GM21381 (cell line): ENCODE measurements around the gene FUBP3.

Experiments
- ATAC-seq: cut with Tn5 transposase; IDR thresholded peaks from one replicate; pipeline ENCODE4 v1.9.1; 2021; ENCODE audit warnings: mild to moderate bottlenecking, moderate library complexity; ENCODE audit not compliant: unreplicated experiment

The FUBP3 gene, protein sequence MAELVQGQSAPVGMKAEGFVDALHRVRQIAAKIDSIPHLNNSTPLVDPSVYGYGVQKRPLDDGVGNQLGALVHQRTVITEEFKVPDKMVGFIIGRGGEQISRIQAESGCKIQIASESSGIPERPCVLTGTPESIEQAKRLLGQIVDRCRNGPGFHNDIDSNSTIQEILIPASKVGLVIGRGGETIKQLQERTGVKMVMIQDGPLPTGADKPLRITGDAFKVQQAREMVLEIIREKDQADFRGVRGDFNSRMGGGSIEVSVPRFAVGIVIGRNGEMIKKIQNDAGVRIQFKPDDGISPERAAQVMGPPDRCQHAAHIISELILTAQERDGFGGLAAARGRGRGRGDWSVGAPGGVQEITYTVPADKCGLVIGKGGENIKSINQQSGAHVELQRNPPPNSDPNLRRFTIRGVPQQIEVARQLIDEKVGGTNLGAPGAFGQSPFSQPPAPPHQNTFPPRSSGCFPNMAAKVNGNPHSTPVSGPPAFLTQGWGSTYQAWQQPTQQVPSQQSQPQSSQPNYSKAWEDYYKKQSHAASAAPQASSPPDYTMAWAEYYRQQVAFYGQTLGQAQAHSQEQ

DNA sequence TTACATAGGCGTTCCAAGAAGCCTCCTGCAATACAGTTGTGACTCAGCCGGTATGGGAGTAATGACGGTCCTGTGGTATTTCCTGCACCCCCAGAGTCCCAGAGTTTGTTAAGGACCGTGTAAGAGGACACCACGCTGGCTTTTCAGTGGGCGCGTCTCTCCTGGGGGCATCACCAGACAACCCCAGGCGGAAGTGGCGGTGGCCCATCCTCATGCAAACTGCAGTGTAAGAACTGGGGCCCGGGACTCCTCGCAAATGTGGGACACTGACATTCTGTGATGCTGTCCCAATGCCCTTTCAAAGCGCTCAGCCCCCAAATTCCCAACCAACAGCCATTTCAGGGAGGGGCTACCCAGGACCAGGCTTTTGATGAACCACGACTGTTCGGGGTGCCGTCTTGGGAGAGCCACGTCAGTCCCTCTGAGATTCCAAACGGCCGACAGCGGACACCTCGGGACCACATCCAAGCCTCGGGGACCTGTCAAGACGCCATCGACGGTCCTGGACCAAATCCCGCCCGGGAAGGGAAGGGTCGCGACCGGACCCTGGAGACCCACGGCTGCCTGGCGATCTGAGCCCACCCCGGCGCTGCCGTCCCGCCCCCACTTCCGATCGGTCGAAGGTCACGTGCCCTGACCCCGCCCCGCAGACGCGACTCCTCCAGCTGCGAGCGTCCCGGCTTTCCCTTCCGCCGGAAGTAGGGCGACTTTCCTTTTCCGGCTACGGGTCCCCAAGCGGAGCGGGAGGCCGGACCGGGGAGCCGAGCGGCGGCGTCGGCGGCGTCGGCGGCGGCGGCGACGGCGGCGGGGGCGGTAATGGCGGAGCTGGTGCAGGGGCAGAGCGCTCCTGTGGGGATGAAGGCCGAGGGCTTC is at the start of gene FUBP3:
Gene FUBP3 (plus strand): TSS at position 713 of the 873 bp plus-strand sequence. CDS start 104 bp downstream, at position 817.
- ATAC-seq, result peak; percentile 87

DNA sequence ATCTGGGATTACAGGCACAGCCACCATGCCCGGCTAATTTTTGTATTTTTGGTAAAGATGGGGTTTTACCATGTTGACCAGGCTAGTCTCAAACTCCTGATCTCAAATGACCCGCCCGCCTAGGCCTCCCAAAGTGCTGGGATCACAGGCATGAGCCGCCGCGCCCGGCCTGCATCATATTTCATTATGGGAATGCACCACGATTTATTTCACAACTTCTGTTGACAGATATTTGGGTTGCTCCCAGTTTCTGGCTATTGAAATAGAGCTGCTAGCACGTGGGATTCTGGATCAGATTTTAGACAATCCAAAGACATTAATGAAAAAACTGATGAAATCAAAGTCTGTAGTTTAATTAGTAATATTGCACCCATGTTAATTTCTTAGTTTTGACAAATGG is 48.4 kb upstream of the FUBP3 start:
- no peak for ATAC-seq

DNA sequence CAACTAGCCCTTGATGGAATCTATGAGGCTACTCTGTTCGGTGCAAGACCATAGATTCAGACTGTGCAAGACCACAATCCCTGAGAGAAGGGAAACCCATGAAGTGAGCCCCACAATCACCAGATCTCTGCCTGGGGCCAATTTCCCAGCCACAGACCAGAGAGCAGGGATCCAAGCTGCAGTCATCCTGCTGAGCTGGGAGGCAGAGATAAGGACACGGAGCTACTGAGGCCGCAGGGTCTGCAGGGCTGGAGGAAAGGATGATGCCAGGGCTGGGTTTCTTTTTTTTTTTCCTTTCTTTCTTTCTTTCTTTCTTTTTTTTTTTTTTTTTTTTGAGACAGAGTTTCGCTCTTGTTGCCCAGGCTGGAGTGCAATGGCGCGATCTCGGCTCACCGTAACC is 47.7 kb upstream of the FUBP3 start:
- no peak for ATAC-seq

DNA sequence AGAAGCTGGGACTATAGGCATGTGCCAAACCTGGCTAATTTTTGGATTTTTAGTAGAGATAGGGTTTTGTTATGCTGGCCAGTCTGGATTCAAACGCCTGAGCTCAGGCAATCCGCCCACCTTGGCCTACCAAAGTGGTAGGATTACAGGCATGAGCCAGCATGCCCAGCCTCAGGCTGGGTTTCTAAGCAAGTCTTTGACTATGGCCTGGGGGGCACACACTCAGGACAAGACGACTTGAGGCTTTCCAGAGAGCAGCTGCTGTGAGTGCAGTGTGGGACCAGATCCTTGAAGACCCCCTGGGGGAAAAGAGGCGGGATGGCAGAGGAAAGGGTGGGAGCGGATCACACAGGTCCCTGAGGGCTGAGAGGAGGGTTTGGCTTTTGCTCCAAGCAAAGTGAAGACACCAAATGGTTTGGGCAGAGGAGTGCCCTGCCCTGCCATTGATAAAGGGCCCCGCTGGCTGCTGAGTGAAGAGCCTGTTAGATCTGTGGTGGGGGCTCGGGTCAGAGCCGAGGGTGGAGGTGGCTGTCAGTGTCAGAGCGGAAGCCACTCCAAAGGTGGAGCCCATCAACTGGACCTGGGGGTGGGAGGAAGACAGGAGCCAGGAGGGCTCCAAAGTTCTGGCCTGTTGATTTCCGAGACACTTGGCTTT is 46.8 kb upstream of the FUBP3 start:
- no peak for ATAC-seq

DNA sequence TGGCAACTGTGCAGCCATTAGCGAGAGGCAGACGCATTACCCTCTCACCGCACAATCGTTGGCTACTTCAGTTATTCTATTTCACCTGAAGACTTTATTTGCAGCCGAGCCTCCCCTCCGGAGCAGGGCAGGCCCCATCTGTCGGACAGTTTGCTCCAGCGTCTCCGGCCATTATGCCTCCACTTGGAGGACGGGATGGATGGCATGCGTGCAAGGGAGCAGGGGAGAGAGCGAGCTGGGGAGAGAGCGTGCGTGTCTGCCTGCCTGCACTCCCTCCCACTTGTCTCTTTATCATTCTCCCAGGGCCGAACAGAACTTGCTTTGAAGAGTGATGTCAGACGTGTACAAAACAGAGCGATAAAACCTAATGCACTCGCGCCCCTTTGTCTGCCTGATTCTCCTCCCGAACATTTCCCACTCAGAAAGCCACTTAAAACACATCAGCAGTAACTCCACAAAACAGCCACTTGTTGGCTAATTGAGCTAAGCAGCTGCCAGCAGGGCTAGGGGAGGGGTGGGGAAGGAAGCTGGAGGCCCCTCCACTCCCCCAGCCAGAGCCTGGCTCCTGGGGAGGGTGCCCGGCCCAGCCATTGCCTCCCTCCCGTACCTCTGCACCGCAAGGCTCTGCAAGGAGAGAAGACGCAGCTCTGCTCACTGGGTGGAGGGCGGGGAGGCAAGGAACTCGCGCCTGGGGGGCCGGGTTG is 43.4 kb upstream of the FUBP3 start:
- ATAC-seq, result no peak

DNA sequence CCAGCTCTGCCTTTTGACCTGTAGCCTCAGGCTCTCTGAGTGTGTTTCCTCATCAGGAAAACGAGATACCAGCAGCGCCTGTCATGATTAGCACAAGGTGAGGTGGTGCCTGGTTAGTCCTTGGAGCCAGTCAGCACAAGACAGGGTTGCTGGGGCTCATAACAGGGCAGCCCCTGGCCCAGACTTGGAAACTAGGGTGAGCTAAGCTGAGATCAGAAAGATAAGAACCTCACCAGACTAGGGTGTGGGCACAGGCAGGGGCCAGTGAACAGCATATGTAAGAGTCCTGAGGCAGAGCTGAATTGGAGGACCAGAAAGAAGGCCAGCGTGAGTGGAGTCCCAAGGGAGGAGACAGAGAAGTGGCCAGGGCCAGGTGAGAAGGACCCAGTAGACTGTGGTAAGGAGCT is 42.7 kb upstream of the FUBP3 start:
- ATAC-seq, result no peak

DNA sequence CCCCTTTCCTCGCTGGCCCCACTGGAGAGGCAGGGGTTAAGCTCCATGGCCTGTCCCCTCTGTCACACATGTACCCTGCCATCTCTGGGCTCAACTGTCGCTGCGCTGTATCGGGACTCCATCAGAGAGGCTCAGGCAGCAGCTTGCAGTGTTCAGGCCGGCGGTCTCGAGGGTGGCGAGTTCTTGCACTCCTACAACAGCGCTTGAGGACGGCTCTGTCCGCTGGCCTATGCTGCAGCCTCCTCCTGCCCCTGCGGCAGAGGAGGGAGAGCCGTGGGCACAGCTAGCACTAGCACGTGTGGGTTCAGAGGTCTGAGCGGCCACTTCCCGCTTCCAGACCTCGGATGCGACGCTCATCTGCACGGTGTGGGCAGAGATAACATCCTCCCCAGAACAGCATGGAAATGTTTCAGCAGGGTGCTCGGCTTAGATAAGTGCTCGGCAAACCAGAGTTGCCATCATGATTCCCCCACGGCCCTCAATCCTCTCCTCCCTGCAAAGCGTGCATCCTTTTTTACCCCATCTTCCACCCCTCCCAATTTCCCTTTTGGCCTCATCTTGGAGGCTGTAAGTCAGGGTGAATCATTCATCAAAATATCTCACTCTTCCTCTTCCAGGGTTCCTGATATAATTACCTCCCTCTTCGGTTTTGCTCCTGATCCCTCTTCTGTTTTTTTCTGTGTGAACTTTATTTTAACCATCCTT is 41.9 kb upstream of the FUBP3 start:
- ATAC-seq, result no peak

DNA sequence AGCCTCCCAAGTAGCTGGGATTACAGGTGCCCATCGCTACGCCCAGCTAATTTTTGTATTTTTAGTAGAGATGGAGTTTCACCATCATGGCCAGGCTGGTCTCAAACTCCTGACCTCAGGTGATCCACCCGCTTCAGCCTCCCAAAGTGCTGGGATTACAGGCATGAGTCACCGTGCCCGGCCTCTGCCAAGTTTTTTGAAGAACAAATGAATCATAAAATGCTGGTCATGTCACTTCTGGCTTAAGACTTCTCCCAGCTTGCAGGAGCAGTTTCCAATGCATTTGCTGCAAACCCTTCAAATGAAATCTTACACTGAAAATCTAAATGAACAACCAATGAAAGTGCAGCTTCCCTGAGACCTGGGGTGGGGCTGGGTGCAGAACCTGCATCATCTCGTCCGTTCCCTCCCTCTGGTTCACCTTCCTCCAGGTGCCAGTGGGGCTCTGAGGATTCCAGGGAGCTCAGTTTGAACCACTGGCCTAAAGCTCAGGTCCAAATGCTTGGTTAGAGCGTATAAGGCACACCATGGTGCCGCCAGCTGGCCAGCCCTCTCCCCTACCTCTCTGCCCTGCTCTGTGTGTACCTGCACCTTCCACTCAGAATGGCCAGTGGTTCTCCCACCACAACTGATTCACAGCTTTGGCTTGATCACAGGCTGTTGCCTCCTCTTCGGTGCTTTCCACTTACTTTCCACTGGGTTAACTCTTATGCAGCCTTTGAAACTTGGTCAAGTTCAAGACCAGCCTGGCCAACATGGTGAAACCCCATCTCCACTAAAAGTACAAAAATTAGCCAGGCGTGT is 39.8 kb upstream of the FUBP3 start:
- no peak for ATAC-seq

DNA sequence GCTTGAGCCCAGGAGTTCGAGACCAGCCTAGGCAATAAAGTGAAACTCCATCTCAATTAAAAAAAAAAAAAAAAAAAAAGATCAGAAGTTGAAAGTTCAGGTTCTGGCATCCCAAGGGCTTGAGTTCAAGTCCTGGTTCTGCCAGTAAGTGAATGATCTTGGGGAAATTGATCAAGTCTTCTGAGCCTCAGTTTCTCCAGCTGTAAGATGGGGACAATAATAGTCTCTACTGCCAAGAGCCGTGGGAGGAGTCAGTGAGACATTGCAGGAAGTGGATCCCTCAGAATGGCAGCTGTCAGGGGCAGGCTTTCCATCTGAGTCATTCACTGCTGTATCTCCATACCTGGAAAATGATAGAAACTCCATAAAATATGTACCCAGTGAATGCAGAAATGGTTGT is 37.8 kb upstream of the FUBP3 start:
- no peak for ATAC-seq

DNA sequence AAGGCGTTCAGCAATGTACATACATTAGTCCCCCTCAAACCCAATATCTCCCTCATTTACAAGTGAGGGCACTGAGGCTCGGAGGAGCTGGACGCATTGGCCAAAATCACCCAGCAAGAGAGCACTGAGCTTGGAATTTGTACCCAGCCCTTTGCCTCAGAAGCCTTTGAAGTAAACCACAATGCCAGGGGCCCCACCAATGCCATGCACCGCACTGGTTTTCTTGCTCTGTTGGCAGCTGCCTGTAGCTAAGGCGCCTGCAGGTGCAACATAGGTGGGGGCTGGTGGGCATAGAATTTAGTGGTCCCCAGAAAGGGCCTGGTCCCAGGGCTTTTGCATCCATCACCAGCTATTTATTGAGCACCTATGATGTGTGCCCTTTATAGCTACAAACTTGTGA is 37.3 kb upstream of the FUBP3 start:
- ATAC-seq, result no peak

DNA sequence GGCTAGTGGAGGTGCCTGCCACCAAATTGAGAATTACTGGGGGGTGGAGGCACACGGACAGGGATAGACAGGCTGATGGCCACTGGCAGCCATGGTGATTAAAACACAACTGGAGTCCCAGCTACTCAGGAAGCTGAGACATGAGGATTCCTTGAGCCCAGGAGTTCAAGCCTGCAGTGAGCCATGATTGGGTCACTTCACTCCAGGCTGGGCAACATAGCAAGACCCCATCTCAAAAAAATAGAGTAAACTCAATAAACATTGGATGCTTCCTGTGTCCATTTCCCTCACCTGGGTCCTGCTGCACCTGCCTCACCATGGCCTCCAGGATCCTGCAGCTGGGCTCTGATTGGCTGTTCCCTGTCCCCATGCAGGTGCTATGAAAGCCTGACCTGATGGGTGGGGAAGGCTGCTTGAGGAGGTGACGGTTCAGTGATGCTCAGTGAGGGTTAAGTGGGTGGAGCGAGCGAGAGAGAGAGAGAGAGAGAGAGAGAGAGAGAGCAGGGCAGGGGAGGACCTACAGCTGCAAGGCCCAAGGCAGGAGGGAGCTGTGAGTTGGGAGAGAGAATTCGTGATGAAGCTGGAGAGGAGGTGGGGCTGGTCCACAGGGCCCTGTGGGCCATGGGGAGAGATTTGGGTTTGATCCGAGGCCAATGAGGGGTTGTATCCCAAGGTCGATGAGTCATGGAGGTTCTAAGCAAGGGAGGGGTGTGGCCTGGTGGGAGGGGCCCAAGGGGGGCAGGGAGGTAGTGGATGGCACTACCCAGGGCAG is 36.7 kb upstream of the FUBP3 start:
- ATAC-seq, result no peak

DNA sequence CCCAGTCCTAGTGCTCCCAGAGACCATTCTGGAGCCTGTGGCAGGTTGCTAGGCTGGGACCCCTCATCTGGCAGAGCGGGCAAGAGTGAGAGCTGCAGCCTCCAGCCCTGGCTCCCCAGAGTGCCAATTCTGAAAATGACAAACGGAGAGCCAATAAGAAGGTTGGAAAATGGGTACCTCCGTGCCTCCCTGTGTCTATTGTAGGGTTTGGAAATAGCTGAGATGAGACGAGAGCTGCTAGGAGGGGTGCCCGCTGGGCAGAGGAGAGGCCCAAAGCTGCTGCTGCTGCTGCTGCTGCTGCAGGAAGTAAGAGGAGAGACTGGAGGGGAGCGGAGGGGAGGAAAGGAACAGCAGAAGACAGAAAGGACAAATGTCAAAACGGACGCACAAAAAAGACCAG is 36.0 kb upstream of the FUBP3 start:
- ATAC-seq, result no peak

DNA sequence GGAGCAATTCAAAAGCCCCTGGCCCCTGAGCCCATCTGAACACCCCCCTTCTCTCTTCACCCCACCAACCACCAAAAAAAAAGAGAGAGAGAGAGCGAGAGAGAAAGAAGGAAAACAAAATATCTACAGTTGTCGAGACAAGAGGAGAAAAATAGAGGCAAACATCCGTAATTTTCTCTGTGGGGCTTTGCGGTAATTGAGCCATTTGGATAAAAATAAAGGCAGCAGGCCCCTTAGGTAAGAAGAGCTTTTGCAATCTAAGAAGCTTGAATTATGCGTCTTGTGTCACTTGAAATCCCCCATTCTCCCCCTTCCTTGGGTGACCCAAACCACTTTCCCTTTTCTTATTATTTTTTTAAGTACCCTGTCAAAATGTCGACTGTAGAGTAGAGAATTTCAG is 35.5 kb upstream of the FUBP3 start:
- ATAC-seq, result no peak

DNA sequence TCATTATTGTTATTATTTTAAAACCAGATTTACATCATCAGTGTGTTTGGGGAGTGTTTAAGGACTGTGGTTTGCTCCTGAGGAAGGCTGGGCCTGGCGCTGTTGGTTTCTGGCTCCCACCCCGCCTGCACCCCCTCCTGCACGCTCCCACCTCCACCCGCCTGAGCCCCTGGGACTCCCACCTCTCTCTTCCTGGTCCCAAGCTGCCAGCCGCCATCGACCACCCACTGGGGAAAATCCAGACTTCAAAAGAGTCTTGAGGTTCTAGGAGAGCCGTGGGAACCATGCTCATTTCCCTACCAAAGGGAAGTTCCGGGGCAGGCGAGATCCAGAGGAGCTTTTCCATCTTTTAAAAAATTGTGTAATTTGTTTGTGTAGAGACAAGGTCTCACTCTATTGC is 35.0 kb upstream of the FUBP3 start:
- ATAC-seq, result no peak

DNA sequence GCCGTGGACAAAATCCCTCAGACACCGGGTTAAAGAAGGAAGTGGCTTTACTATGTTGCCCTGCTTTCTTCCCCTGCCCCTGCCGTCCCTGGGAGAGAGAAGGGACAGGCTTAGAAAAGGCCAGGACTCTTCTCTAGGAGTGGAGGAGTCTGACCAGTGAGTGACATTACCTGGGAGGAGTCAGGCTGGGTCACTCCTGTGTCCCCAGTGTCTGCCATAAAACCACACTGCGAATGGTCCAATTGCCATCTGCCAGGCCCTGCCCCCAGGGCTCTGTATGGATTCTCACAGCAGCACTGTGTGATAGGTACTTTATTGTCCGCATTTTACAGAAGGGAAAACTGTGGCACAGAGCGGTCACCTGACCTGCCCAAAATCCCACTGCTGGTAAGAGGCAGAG is 31.3 kb upstream of the FUBP3 start:
- no peak for ATAC-seq

DNA sequence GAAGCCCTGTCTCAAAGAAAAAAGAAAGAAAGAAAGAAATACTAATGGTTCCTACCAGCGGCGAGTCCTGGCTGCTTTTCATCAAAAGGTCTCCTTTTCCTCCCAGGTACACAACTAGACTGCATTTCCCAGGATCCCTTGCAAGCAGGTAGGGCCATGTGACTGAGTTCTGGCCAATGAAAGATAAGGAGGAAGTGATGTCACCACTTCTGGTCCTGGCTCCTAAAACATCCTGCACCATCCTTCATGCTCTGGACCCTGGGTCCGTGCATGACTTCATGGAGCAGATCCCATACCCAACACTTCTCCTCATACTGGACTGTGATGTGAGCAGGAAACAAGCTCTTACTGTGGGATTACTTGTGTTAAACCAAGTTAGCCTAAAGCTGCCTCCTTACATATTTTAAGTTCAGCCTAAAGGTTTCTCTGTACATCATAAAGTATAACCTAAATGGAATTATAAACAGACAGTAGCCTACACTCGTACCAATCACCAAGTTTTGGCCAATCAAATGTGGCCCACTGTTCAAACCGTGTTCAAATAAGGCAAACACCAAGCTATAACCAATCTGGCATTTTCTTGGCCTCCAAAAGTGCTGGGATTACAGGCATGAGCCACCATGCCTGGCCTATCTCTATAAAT is 30.2 kb upstream of the FUBP3 start:
- ATAC-seq, result no peak

DNA sequence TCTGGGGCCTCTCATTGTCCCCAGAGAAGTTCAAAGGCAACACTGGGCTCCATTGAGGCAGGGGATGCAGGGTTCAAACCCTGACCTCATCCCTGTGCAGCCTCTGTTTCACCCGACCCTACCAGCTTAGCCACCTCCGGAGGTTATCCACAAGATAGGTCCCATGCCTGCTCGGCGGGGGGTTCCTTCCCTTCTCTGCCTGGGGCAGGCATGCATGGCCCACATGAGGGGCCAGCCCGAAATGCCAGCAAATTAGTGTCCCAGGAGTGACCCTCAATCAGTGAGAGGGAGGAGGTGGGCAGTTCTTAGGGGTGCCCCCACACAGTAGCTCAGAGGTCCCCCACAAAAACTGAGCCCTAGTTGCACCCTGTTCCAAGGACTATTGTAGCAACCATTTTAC is 24.8 kb upstream of the FUBP3 start:
- ATAC-seq, result no peak

DNA sequence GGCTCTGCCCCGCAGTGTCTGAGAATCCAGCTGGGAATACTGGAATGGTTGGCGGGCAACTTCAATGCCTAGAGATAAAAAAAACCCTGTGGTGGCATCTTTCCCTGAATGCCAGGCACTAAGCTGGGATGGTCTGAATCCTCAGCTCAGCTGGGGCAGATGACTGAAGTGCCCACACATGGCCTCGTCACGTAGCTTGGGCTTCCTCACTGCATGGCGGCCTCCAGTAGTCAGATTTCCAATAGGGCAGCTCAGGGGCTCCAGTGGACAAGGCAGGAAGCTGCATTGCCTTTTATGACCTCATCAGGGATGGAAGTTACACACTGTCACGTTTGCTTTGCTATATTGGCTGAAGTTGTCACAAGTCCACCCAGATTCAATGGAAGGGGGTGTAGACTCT is 24.3 kb upstream of the FUBP3 start:
- no peak for ATAC-seq
